Fibroblast of peridontal ligament (primary cell): ENCODE results near the gene SFRP5.
A peak's percentile ranks its signal among the peaks of the same experiment; 100 is the strongest.

Experiments
- DNase-seq: peaks from one replicate; pipeline ENCODE4 v3.0.0-alpha.2; 2010; ENCODE audit errors: extremely low read depth

The SFRP5 gene, protein sequence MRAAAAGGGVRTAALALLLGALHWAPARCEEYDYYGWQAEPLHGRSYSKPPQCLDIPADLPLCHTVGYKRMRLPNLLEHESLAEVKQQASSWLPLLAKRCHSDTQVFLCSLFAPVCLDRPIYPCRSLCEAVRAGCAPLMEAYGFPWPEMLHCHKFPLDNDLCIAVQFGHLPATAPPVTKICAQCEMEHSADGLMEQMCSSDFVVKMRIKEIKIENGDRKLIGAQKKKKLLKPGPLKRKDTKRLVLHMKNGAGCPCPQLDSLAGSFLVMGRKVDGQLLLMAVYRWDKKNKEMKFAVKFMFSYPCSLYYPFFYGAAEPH

DNA sequence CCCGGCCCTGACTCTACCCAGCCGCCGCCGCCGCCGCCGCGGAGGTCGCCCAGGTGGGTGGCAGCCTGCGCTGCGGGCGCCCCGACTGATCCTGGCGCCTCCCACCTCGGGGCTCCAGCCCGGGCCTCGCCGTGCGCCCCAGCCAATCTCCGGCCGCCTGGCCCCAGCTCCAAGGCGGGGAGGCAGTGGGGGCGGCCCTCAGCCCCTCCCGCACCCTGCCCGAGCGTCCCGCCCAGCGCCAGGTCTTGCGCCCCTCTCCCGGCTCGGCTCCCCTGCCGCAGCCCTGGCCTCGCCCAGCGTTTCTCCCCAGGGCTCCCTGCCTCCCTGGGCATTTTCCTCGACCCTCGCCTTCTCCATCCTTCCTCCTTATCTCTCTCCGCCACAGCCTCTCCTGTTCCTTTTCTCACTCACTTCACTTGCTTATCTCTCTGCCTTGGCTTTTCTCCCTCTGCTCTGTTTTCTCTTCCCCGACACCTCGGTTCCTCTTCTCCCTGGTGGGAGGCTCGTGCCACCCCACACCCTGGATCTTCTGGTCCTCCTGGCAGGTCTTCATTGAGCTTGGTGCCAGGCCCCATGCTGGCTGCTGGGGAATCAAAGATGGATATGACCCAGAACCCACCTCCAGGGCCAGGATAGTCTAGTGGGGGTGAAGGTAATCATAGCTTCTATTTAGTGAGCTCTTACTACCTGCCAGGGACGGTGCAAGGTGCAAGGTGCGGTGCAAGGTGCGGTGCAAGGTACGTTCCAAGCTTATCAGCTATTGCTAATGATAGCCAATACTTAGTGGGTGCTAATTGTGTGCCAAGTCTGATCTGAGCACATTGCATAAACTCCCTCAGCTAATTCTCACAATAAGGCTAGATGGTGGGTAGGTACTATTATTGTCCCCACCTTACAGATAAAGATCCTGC lies at the start of gene SFRP5:
Gene SFRP5, minus strand, starts transcription at position 87 of the 911 bp plus-strand sequence. CDS start 166 bp downstream, outside the sequence.
- DNase-seq: no peak

DNA sequence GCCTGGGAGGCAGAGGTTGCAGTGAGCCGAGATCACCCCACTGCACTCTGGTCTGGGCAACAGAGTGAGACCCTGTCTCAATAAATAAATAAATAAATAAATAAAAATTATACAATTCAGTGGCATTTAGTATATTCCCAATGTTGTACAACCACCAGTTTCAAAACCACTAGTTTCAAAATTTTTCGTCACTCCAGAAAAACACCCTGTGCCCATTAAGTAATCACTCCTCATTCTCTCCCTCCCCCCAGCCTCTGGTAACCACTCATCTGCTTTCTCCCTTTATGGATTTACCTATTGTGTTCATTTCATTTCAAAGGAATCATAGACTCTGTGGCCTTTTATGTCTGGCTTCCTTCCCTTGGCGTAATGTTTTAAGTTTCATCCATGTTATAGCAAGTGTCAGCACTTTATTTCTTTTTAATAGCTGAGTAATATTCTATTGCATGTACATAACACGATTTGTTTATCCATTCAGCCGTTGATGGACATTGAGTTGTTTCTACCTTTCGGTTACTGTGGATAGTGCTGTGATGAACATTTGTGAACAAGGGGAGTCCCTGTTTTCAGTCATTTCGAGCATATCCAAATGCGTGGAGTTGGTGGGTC lies 48.4 kb upstream of the SFRP5 start:
- no peak for DNase-seq

DNA sequence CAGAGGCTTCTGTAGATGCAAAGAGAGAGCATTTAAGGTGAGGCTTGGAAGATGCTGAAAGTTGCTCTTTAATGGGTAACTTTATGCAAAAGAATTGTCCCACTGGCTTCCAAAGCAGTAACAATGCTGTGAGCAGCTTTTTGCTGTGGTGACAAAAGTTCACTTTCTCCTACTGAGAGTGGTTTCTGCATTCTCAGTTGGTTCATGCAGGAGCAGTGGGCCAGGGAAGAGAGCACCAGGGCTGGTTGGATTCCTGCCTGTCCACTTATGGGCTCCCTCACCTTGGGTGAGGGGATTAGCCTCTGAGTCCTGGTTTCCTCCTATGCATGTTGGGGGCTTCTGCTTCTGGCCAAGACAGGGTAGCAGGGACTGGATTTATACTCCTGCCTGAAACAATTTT lies 46.8 kb upstream of the SFRP5 start:
- no peak for DNase-seq

DNA sequence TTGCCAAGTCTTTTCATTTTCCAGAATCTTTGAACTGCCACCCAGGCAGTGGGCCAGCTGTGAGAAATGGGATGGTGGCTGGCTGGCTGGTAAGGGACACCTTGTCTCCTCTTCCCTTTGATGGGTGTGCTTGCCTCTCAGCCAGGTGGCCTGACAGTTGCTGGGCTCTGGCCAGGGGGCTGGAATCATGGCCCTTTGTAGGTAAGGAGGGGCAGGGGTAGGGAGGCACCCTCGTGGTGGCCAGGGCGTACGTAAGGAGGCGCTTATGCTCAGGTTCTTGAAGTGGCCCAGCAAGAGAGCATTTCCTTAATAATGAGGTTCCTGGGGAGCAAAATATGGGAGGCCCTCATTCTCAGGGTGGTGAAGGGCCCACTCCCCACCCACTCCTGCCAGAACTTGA lies 44.8 kb upstream of the SFRP5 start:
- no peak for DNase-seq

DNA sequence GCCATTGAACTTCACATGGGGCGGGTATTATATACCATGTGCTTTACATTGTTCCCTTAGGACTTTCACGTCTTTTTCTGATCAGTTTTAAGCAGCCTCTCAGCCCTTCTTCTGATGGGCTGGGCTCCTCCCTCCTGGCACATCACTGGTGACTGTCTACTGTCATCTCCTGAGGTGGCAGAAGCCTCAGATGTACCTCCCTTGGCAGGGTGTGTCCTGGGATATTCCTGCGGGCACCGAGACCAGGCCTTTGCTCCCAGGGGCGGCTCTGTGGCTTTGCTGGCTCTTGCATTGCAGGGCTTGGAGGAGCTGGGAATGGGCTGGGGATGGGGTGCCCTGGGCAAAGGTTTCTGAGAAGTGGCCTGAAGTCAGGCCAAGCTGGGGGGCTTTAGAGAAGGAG lies 43.2 kb upstream of the SFRP5 start:
- DNase-seq: no peak

DNA sequence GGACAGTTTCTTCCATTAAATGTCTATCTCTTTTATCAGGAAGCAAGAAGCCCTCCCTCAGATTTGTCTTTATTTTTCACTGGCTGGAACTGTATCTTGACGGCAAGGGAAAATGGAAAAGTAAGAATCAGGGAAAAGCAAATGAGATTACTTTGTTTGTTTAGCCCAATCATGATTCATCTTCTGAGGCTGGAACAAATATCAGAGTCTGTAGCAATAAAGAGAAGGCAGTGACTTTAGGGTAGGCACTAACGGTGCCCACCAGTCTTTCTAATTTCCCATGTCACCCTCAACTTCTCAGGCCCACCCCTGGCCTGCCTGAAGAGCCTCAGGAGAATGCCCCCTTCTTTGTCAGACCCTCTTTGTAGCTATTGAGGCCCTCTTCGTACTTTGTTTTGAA lies 41.5 kb upstream of the SFRP5 start:
- DNase-seq: no peak

DNA sequence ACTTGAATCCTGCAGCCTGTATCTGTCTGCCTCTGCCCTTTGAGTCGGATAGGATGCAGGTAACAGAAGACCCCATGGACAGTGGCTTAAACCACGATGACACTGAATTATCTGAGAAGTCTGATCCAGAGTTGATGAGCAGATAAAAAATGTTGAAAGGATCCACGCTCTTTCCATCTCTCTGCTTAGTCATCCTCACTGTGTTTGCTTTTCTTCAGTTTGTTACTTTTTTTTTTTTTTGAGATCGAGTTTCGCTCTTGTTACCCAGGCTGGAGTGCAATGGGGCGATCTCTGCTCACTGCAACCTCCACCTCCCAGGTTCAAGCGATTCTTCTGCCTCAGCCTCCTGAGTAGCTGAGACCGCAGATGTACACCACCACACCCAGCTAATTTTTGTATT lies 40.9 kb upstream of the SFRP5 start:
- no peak for DNase-seq

DNA sequence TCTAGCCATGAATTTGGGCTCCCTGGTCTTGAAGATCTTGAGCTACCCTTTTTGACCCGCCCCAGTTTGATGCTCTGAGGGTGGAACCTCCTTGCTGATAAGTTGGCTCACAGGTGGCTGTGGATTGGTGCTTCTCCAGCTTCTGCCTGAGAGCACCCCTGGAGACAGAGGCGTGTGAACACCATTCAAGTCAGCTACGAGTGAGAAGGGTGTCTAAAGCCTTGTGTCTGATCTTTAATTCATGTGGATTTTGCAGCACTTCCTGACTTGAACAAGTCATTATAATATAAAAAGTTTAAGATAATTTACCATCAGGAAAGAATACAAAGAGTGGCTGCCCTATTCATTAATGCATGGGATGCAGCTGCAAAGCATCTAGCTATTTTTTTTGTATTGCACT lies 40.2 kb upstream of the SFRP5 start:
- DNase-seq: no peak

DNA sequence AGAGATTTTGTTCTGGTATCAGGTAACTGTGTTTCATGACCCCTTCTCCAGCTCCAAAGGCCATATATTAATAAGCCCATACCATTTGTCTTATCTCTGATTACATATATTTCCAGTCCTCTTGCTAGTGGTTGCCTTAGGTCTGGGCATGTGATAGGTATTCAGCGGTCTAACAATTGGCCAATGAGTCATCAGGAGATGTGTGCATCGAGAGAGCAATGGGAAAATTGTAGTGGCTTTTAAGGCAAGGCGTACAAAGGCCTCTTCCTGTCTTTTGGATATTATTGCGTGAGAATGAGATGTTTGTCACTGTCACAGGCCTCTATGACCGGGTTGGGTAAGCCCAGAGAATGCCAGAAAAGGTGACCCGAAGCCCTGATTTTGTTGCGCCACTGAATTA lies 38.6 kb upstream of the SFRP5 start:
- DNase-seq: no peak

DNA sequence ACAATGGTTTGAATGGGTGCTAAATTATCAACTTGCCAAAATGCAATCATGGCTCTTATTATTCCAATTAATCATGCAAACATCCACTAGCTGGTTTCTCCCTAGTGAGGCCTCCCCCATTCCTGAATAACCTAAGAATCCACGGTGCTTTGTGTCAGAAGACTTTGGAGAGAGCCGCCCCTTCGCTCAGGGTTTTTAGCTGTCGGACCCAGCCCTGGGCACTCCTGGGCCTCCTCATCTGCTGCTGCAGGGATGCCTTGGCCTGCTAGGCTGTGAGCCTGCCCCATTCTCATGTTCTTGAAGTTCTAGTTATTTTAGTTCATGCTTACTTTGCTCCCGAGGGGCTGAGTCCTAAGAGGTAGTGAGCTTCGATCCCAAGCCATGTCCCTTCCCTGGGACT lies 34.1 kb upstream of the SFRP5 start:
- DNase-seq: no peak

DNA sequence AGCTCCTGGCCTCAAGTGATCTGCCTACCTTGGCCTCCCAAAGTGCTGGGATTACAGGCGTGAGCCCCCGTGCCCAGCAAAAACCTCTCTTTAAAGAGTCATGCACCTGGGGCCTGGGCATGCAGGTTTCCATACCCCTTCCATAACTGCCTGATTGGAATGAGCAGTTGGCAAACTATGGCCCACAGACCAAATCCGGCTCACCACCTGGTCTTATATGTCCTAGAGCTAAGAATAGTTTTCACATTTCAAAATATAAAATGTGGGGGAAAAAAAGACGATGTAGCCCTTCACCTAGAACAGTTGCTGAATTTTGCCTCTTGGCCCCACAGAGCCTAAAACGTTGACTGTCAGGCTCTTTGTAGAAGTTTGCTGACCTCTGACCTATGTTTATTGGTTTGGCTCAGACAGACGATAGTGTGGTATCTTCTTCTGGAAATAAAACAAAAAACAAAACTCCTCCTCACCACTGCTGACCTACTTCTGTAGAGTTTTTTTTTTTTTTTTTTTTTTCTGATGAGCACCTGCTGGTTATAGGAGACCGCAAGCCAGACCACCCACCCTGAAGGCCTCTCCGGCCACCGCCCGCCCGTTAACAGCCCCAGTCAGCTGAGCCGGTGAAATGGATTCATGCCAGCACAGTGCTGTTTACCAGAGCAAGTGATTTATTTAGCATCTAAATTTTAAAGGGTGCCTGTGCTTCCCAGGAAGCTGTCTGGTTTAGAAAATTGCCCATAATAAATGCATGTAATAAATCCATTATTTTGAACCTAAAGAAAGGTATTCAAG lies 33.5 kb upstream of the SFRP5 start:
- DNase-seq: no peak

DNA sequence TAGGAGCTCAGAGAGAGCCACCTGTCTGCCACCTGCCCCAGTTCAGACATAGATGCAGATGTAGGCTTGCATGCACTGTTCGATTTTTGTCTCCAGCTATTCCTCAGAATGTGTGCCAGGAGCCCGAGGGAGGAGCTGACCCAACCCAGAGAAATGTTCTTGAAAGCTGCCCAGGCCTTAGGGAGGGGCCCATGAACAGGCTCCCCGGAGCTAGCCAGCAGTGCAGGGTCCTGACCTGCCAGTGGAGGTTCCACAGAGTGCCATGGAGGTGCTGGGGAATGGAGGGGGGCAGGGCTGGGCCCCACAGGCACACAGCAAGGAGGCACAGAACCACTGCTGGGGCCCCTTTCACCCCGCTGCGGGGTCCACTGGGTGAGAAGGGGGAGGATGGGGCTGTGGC lies 29.6 kb upstream of the SFRP5 start:
- no peak for DNase-seq

DNA sequence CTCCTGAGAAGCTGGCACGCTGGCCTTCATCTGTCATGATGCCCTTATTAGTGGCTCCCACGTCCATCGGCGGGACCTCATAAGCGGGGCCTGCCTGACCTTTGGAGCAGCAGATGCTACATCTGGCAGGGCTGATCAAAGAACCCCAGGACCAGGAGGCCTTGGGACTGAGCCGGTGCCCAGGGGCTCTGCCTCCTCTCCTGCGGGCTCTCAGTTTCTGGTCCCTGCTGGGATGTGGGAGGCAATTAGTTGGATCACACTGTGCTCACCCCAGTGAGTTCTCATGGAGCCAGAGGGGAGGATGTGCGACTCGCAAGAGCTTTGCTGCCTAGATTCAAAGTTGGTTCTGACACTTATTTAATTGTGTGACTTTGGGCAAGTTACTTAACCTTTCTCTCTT lies 28.7 kb upstream of the SFRP5 start:
- DNase-seq: no peak

DNA sequence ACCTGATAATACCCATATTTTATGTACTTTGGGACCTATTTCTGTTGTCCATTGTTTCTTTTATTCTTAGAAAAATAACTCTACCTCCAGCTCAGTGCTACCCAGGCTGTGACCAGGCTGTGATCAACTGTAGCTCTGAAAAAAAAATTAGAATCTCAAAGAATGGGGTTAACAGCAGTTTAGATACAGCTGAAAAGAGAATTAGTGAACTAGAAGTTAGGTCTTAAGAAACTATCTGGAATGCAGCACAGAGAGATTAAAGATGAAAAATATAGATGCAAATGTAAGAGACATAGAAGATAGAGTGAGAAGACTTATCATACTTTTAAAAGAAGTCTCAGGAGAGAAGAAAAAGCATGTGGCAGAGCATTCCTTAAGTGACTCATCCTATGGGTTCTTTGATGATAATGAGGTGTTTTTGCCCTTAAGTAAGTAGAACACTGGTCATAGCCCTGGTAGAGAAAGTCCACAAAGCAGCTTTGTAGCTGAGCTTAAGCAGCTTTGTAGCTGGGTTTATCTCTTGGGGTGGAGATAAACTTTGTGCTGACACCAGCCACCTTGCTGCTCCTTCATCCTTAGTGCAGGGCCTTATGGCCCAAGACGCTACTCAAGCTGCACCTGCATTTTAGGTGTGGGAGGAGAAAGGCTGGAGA lies 27.3 kb upstream of the SFRP5 start:
- DNase-seq: no peak

DNA sequence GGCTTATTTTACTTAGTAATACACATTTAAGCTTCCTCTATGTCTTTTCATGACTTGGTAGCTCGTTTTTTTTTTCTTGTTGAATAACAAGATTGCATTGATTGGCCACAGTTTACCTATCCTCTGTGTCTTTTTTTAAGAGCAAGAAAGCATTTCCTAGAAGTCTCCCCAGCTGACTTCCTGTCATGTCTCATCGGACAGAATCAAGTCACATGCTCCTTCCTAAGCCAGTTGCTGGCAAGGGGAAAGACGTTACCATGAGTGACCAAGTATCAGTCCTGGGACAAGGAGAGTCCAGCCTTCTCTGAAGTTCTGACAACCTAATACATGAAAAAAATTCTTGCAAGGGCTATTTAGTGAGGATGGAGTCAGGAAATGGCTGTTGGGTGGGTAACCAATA lies 24.9 kb upstream of the SFRP5 start:
- DNase-seq: no peak

DNA sequence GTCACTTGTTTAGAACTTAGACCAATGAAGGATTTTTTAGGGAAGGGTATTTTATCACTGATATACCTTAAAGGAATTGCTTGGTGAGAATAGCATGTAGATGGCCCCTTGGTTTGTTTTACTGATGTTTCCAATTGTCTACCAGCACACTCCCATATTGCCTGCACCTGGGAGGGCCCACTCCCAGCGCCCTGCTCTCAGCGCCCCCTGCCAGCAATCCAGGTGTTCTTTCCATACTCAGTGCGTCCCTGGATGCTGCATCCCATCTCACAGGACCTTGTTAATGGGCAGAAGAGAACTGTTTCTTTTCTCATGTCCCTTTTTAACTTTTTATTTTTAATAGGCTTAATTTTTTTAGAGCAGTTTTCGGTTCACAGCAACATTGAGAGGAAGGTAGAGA lies 24.1 kb upstream of the SFRP5 start:
- DNase-seq: no peak

DNA sequence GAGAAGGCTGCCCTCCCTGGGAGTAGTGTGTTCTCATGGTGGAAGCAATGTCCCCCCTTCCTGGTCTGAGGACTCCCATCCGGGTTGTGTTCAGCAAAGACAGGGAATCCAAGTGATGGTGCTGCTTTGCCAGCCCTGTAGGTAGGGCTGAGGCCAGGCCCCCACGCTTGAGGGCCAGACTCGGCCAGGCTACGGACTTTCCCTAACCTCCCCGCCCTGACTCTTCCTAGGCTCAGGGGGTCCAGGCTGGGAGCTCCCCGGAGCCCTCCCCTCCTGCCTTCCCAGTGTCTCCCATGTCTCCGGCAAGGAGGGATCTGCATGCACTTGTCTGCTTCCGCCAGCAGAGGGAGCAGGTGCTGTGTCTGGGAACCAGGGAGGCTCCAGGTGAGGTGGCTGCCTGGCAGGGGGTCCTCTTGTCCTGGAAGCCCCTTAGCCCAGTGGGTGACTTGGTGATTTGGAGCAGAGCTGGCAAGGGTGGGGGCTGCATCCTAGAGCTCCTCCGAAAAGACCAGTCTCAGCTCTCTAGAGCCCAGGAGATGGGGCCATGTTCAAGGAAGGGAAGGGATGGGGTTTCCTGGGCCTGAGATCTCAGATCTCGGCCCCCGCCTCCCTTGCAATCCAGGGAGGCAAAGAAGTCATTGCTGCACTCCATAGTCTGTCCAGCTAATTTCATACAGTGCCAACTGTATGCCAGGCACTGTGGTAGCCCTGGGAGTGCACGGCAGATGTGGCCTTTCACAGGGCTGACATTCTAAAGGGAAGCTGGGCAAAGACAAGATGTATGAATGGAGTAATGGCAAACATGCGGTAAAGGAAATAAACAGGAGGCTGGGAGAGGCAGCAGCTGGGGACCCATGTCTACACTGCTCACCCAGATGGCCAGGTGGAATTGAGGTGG lies 20.3 kb upstream of the SFRP5 start:
- DNase-seq: peak; percentile 53

DNA sequence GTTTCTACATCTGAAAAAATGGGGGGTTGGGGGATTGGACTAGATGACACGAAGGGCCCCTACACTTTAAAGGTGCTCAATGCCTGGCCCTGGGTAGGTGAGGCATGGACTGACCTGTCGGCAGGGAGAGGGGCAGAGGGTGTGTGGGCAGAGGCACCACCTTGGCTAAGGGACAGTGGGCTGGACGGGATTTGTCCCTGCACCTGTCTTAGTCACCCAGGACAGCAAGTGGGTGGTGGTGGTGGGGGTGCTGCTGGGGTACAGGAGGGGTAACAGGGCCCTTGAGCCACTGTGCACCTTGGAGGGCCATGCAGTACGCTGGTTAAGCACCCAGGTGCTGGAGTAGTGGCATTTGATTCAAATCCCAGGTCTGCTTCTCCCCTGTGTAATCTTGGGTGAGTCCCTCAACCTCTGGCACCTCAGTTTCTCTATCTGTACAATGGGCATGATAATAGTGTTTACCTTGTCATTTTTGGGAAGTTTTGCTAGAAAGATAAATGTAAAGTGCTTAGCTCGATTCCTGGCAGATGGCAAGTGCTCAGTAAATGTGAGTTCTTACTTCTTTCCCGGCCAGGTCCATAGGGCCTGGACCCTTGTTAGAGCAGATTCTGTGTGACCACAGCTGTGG lies 18.1 kb upstream of the SFRP5 start:
- no peak for DNase-seq

DNA sequence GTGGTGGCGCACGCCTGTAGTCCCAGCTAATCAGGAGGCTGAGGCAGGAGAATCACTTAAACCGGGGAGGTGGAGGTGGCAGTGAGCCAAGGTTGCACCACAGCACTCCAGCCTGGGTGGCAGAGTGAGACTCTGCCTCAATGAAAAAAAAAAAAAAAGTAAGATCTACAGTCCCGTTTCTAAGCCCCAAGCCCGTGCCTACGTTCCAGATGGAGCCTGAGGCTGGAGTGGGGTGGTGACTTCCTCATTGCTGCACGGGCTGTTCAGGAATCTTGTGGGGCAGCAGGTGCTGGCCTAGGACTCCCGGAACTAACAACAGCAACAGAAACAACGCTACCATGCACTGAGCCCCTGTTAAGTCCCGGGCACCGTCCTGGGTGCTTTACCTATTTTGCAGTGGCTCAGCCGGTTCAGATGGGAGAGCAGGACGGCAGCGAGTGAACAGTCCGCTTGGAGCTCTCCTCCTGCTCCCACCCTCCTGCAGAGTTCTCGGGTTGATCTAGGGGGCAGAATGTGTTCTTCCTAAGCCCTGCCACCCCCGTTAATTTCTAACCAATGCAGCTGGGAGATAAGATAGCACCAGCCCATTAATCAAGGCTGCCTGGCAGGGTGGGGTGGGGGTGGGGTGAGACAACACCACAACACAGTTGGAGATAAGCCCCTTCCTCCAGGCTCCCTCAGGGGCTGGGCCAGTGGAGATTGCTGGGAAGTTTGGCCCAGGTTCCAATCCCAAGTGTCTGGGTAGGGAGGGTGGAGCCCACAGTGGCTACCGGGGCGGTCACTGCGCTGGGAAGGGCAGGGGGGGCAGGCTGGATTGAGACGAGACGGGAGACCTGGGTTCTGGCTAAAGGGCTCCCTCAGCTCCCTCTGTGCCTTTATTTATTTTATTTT lies 17.0 kb upstream of the SFRP5 start:
- DNase-seq: no peak
